Gastrocnemius medialis (tissue), 4 donors: ENCODE data around the gene VPS37C.

Experiments
- CTCF ChIP-seq, 5 experiments: fragments of 450-650 bp in 3 of 5; fragments of 200-600 bp in 2 of 5; sonication (generic) in 2 of 5; IDR thresholded peaks in 4 of 5; conservative IDR thresholded peaks in 1 of 5; 1 replicate in 4 of 5; 2 replicates in 1 of 5; pipeline ENCODE4 v1.5.1; 2016 to 2019; ENCODE audit warnings: antibody characterized with exemption in 5 of 5, mild to moderate bottlenecking in 3 of 5, moderate library complexity in 3 of 5
- POLR2A ChIP-seq, 2 donors: fragments of 450-650 bp; IDR thresholded peaks; one replicate each; pipeline ENCODE4 v1.6.1; 2017; ENCODE audit warnings: antibody characterized with exemption in 2 of 2, mild to moderate bottlenecking in 2 of 2, moderate library complexity in 2 of 2

GRCh38 chr11:61168042-61168688 is 6.9 kb upstream of the VPS37C start:
- TF ChIP-seq CTCF (IDR thresholded peaks at IDR 0.05 in 4 of 5, conservative IDR thresholded peaks at IDR 0.05 in 1 of 5): no peak
- no peak for TF ChIP-seq POLR2A (IDR thresholded peaks at IDR 0.05)
